ENCODE results near the gene TRPC4AP.
"Not testable (repeated sequence)": the region's sequence is repeated elsewhere in the genome, so short reads cannot be mapped to it uniquely, and the experiment has no call there.

TRPC4AP gene

DNA sequence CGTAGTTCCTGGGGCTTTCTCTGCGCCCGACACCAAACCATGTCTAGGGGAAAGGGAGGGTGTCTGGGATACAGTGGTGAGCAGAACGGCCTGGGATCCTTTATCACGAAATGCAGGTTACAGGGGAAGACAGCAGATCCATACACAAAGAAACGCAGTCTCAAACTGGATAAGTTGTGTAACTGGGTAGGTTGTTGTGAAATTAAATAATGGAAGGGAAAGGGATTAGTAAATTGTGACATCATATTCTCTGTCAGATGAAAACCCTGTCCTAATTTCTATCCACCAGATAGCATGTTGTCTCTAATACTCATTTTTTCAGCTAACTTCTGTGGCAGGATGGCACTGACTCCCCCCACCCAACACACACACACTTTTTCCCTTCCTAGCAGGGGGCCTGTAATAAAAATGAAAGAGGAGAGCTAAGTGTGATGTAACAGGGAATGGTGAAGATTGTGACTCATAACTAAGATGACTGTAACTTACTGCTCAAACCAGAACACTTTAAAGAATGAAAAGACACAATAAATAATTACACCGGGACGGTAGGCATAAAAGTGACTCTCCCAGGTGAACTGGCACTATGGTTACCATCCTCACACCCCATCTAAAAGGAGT lies 769 bp upstream of the TRPC4AP start:
- DNase-seq = no peak

DNA sequence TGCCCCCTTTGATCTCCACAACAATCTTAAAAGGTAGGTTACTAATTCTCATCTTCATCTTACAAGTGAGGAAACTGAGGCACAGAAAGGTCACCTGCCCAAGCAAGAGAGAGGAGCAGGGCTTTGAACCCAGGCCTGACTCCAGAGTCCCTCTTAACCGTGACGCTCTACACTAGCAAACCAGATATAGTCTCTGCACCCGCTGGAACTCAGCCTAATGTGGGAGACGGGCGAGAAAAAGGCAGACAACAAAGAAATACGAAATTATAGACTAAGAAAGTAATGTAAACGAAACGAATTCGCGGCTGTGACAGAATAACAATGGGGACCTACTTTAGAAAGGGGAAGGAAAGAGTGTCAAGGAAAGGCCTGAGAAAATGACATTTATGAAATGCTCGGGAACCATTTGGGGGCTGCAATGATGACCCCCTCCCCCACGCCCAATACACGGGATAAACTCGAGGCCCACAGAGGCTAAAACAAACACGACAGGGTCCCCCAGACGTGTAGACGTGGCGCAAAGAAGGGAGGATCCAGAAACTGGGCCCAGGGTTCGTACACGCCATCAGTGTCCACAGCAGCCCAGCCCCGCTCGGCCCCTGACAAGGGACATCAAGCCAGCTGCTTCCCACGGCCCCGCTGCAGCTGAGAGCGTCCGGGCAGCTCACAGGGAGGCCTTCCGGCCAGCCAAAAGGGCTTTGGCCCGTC lies 637 bp downstream of the TRPC4AP start:
- no peak for DNase-seq

GRCh38 chr20:35088231-35089145 lies 4.1 kb downstream of the TRPC4AP start:
- DNase-seq = no peak

DNA sequence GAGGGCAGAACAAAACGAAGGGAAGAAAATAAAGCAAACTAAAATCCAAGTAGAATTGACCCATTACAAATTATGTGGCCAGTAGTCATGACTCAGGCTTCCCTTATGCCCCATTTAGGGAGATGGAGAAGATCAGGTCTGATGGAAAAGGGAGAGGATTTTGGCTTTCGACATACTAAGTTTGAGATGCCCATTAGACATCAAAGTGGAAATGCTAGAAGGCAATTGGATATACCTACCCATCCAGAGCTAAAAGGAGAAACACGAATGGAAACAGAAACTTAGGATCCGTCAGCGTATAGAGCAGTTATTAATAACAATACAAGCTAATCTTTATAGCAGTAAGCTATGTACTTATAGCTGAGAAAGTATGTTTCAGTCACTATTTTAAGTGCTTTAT lies 4.8 kb downstream of the TRPC4AP start:
- no peak for DNase-seq

DNA sequence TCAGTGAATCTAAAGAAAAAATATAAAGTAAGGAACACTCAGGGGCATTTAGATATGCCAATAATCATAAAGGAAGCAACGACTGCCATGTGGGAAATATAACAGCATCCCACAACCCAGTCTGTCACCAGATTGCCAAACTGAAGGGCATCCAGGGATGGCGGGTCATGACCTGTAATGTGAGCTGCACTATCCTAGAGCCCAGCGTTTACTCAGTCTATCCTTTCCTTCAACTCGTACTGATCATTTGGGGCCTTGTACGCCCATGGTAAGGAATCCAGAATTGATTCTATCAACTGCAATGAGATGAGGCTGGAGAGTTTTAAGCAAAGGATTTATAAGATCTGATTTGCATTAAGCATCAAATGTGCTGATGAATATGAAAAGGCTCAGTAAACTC lies 5.3 kb downstream of the TRPC4AP start:
- no peak for DNase-seq

DNA sequence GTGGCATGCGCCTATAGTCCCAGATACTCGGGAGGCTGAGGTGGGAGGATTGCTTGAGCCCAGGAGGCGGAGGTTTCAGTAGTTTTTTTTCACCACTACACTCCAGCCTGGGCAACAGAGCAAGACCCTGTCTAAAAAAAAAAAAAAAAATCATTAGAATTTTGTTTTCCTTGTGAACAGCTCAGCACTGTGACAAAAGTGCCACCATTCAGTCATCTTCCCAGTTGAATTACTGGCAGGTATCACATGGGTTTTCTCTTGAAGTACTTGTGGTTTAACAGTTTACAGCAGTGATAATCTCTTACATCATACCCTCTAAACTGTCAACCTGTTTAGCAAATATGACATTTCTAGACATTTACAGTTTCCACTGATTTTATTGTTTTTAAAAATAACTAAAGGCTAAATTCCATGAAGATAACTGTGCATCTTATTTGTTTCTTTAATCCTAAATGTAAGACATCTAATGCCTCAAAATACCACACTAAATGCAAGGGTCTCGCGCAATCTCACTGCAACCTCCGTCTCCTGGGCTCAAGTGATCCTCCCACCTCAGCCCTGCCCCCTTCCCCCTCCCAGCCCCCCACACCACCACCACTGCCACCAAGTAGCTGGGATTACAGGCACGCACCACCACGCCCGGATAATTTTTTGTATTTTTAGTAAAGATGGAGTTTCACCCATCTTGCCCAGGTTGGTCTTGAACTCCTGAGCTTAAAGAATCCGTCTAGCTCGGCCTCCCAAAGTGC lies 7.0 kb downstream of the TRPC4AP start:
- no peak for DNase-seq

DNA sequence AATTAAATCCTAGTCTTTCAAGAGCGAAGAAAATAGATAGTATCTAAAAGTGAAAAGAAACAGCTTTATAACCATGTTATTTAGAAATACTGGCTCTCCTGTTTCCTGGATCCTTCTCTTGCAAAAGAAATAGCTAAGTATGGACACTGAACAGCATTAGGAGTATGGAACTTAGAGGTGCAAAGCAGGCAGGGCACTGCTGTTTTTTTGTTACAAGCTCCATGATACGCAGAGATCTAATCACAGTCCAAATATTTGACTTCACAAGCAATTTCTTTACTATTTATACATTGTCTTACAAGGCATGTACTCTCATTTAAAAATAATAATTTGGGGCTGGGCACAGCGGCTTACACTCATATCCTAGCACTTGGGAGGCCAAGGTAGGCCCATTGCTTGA lies 7.6 kb downstream of the TRPC4AP start:
- no peak for DNase-seq

DNA sequence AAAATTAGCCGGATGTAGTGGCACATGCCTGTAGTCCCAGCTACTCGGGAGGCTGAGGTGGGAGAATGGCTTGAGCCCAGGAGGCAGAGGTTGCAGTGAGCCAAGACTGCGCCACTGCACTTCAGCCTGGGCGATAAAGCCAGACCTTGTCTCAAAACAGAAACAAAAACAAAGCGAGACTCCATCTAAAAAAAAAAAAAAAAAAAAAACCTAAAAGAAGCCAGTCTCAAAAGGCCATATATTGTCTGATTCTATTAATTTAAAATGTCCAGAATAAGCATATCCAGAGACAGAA lies 12.3 kb downstream of the TRPC4AP start:
- not testable (repeated sequence) for DNase-seq

GRCh38 chr20:35079472-35080347 lies 12.9 kb downstream of the TRPC4AP start:
- DNase-seq = no peak

DNA sequence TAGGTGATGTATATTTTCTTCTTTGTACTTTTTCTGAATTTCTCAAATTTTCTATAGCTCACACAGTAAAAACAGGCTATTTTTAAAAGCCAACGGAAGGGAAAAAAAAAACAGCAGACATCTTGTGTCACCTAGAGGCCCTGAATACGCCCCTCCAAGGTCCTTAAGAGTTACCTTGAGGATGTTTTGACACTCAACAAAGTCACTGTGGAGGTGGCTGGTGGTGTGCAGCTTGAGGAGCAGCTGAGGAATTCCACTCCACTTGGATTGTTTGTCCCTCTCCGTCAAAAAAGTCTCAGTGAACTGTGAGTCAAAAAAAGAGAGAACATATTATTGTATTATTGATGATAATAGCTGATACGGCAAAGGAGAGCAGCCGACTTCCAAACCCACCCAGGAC lies 14.7 kb downstream of the TRPC4AP start:
- DNase-seq = no peak

GRCh38 chr20:35077341-35077740 lies 15.3 kb downstream of the TRPC4AP start:
- no peak for DNase-seq

DNA sequence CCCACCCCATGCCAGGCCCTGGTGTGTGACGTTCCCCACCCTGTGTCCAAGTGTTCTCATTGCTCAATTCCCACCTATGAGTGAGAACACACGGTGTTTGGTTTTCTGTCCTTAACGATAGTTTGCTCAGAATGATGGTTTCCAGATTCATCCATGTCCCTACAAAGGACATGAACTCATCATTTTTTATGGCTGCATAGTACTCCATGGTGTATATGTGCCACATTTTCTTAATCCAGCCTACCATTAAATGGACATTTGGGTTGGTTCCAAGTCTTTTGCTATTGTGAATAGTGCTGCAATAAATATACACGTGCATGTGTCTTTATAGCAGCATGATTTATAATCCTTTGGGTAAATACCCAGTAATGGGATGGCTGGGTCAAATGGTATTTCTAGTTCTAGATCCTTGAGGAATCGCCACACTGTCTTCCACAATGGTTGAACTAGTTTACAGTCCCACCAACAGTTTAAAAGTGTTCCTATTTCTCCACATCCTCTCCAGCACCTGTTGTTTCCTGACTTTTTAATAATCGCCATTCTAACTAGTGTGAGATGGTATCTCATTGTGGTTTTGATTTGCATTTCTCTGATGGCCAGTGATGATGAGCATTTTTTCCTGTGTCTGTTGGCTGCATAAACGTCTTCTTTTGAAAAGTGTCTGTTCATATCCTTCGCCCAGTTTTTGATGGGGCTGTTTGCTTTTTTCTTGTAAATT lies 21.0 kb downstream of the TRPC4AP start:
- DNase-seq = not testable (repeated sequence)

DNA sequence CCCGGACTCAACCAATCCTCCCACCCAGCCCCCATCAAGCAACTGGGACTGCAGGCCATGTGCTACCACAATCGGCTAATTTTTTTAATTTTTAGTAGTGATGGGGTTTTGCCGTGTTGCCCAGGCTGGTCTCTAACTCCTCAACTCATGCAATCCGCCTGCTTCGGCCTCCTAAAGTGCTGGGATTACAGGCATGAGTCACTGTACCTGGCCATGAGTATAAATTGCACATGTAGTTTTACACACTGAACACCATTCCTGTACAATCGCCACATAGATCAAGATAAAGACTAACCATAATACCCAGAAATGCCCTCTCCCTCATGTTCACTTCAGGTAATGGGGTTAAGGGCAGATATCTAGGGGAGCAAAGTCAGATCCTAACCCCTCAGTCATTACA lies 26.4 kb downstream of the TRPC4AP start:
- DNase-seq = no peak

DNA sequence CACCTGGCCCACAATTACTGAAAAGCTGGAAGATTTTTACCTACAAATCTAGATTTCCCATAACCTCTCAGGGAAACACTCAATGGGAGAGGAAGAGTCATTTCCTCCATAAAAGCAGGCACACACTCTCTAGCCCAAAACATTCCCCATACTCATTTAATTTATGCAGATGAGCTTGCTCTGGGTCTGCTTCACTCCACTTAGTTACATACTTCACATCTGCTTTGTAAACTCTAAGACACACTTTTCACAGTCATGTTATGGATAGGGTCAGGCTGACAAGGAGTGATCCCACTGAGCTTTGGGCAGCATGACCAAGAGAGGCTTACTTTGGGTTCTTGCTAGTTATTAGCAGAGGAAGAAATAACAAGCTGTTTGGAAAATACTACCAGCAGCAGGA lies 27.4 kb downstream of the TRPC4AP start:
- no peak for DNase-seq

GRCh38 chr20:35063168-35063567 lies 29.4 kb downstream of the TRPC4AP start:
- DNase-seq = no peak

GRCh38 chr20:35062478-35062877 lies 30.1 kb downstream of the TRPC4AP start:
- no peak for DNase-seq

- DNase-seq = no peak
Measured at GRCh38 chr20:35060168-35060567, 32.4 kb downstream of the TRPC4AP start.

- no peak for DNase-seq
Measured at GRCh38 chr20:35059612-35060011, 33.0 kb downstream of the TRPC4AP start.

GRCh38 chr20:35059110-35059509 lies 33.5 kb downstream of the TRPC4AP start:
- no peak for DNase-seq

DNA sequence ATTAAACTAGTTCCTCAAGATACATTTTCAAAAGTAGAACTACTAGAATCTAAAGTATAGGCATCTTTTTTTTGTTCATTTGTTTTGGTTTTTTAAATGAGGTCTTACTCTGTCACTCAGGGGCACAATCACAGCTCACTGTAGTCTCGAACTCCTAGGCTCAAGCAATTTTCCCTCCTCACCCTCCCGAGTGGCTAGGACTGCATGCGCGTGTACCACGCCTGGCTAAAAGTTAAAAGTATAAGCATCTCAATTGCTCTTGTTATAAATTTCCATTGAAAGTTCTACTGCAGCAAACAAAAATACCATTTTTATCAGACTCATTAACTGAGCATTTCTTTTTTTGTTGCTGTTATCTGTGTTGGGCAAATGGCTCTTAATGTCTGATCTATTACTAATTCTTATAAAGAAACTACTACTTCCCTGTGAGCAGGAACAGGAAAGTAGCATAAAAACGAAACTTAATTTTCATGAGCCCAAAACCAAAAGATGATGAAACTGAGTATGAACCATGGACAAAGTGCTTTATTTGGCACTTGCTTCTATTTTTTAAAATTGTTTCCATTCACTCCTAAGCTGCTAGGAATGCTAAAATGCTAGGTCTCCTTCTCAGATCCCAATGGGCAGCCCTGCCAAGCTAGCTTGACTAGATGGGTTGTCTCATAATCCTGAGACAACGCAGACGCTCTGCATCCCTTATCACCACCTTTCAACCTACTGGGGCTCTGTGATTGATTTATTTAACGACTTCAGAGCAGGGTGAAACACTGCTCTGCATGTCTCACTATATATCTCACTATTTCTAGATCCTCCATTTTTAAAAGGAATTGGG lies 36.9 kb downstream of the TRPC4AP start:
- no peak for DNase-seq

- DNase-seq = no peak
Measured at GRCh38 chr20:35054814-35055213, 37.8 kb downstream of the TRPC4AP start.

Data from NCI-H1417 treated with DMSO at 0.1 percent for 48 hours (cell line).